HepG2 (cell line): ENCODE data around the gene OGFR. TPM values are rescaled to one million over a fixed set of nuclear protein-coding genes. Genes with fewer than 3 reads are reported as not detected.

Experiments
- BORCS8-MEF2B ChIP-seq: sonication (generic); formaldehyde crosslinking; IDR thresholded peaks from 2 replicates; pipeline ENCODE4 v1.8.0; 2022; ENCODE audit warnings: mild to moderate bottlenecking, missing genetic modification reagents
- HDAC1 ChIP-seq: sonication (generic); formaldehyde crosslinking; IDR thresholded peaks from 2 replicates; pipeline ENCODE4 v1.5.1; 2020; ENCODE audit warnings: mild to moderate bottlenecking, missing genetic modification reagents
- HNRNPL ChIP-seq: fragments of 200-400 bp; formaldehyde crosslinking; IDR thresholded peaks from 2 replicates; pipeline ENCODE4 v1.6.1; 2017; ENCODE audit warnings: mild to moderate bottlenecking, low read depth, low read length
- IRF2 ChIP-seq: IDR thresholded peaks from 2 replicates; pipeline ENCODE4 v1.6.1; 2018; ENCODE audit warnings: missing genetic modification reagents, missing compliant biosample characterization
- ISX ChIP-seq: sonication (generic); formaldehyde crosslinking; conservative IDR thresholded peaks from 2 replicates; pipeline ENCODE4 v1.5.0; 2020; ENCODE audit warnings: missing genetic modification reagents
- MIER2 ChIP-seq: IDR thresholded peaks from 2 replicates; pipeline ENCODE4 v1.6.1; 2016; ENCODE audit warnings: missing biosample characterization, missing genetic modification reagents
- MTF2 ChIP-seq: sonication (generic); formaldehyde crosslinking; IDR thresholded peaks from 2 replicates; pipeline ENCODE4 v1.5.0; 2020; ENCODE audit warnings: missing genetic modification reagents, borderline replicate concordance
- RAD21 ChIP-seq: fragments of 450-650 bp; formaldehyde crosslinking; IDR thresholded peaks from 2 replicates; pipeline ENCODE4 v1.5.0; 2020; ENCODE audit warnings: mild to moderate bottlenecking
- RFXANK ChIP-seq: IDR thresholded peaks from 2 replicates; pipeline ENCODE4 v1.6.1; 2016
- SAFB2 ChIP-seq: sonication (generic); formaldehyde crosslinking; IDR thresholded peaks from 2 replicates; pipeline ENCODE4 v1.5.1; 2020; ENCODE audit warnings: missing genetic modification reagents, low read depth, mild to moderate bottlenecking, borderline replicate concordance
- SRSF4 ChIP-seq: fragments of 200-400 bp; formaldehyde crosslinking; IDR thresholded peaks from one replicate; pipeline ENCODE4 v1.6.1; 2018; ENCODE audit warnings: mild to moderate bottlenecking, low read depth, low read length, moderate library complexity; ENCODE audit not compliant: poor library complexity, severe bottlenecking
- STAT6 ChIP-seq: sonication (generic); formaldehyde crosslinking; IDR thresholded peaks from 2 replicates; pipeline ENCODE4 v1.4.0; 2020; ENCODE audit warnings: missing genetic modification reagents, mild to moderate bottlenecking, borderline replicate concordance
- TARDBP ChIP-seq: sonication (generic); formaldehyde crosslinking; IDR thresholded peaks from 2 replicates; pipeline ENCODE4 v1.8.0; 2022; ENCODE audit warnings: mild to moderate bottlenecking, missing genetic modification reagents
- ZBTB14 ChIP-seq: sonication (generic); formaldehyde crosslinking; IDR thresholded peaks from 2 replicates; pipeline ENCODE4 v1.4.0; 2020; ENCODE audit warnings: missing genetic modification reagents
- ZEB1 ChIP-seq: IDR thresholded peaks from 2 replicates; pipeline ENCODE4 v1.6.1; 2012; ENCODE audit warnings: mild to moderate bottlenecking, low read depth, inconsistent platforms; ENCODE audit not compliant: insufficient replicate concordance
- ZNF225 ChIP-seq: sonication (generic); formaldehyde crosslinking; IDR thresholded peaks from 2 replicates; pipeline ENCODE4 v1.4.0; 2020; ENCODE audit warnings: mild to moderate bottlenecking, missing genetic modification reagents
- ZNF232 ChIP-seq: sonication (generic); formaldehyde crosslinking; IDR thresholded peaks from 2 replicates; pipeline ENCODE4 v1.4.0; 2020; ENCODE audit warnings: missing genetic modification reagents, borderline replicate concordance
- ZNF276 ChIP-seq: sonication (generic); formaldehyde crosslinking; IDR thresholded peaks from 2 replicates; pipeline ENCODE4 v1.4.0; 2020; ENCODE audit warnings: mild to moderate bottlenecking, low read depth, missing genetic modification reagents
- ZNF383 ChIP-seq: sonication (generic); formaldehyde crosslinking; IDR thresholded peaks from 2 replicates; pipeline ENCODE4 v1.4.0; 2020; ENCODE audit warnings: missing genetic modification reagents, mild to moderate bottlenecking, borderline replicate concordance
- ZNF546 ChIP-seq: sonication (generic); formaldehyde crosslinking; conservative IDR thresholded peaks from 2 replicates; pipeline ENCODE4 v1.8.1; 2023; ENCODE audit warnings: mild to moderate bottlenecking, missing genetic modification reagents
- ZNF549 ChIP-seq: sonication (generic); formaldehyde crosslinking; IDR thresholded peaks from 2 replicates; pipeline ENCODE4 v1.5.0; 2020; ENCODE audit warnings: missing genetic modification reagents
- ZNF644 ChIP-seq: IDR thresholded peaks from 2 replicates; pipeline ENCODE4 v1.6.1; 2016; ENCODE audit warnings: low read depth
- ZSCAN5A ChIP-seq: sonication (generic); formaldehyde crosslinking; IDR thresholded peaks from 2 replicates; pipeline ENCODE4 v1.8.0; 2022; ENCODE audit warnings: mild to moderate bottlenecking, missing genetic modification reagents, borderline replicate concordance
- polyA plus RNA-seq, 8 experiments: library from polyadenylated mRNA; depleted of rRNA in 3 of 8; stranded (reverse) in 7 of 8; unstranded in 1 of 8; fragments of >200 nt; fragmentation: Illumina TruSeq in 4 of 8; extraction: Trizol in 4 of 8; gene quantifications; 2 replicates each; pipeline versions ENCODE4 v1.2.1 to v1.2.3, GENCODE V29; 2011 to 2016; ENCODE audit warnings: low read depth in 4 of 8, missing spikeins in 1 of 8, mixed read lengths in 1 of 8; ENCODE audit not compliant: insufficient read depth in 1 of 8
- total RNA-seq, 5 experiments: library from RNA; depleted of rRNA; stranded (reverse); fragments of >200 nt; fragmentation: Illumina TruSeq; extraction: Trizol; gene quantifications; 2 replicates each; pipeline ENCODE4 v1.2.3, GENCODE V29; 2016; ENCODE audit warnings: low read depth in 1 of 5

Gene OGFR
- total and polyA plus RNA-seq, 2 of the 13 experiments (the other 11 are each of a cell fraction or from before 2014, with no cell fraction given), result 47.7 to 81.8 TPM

DNA sequence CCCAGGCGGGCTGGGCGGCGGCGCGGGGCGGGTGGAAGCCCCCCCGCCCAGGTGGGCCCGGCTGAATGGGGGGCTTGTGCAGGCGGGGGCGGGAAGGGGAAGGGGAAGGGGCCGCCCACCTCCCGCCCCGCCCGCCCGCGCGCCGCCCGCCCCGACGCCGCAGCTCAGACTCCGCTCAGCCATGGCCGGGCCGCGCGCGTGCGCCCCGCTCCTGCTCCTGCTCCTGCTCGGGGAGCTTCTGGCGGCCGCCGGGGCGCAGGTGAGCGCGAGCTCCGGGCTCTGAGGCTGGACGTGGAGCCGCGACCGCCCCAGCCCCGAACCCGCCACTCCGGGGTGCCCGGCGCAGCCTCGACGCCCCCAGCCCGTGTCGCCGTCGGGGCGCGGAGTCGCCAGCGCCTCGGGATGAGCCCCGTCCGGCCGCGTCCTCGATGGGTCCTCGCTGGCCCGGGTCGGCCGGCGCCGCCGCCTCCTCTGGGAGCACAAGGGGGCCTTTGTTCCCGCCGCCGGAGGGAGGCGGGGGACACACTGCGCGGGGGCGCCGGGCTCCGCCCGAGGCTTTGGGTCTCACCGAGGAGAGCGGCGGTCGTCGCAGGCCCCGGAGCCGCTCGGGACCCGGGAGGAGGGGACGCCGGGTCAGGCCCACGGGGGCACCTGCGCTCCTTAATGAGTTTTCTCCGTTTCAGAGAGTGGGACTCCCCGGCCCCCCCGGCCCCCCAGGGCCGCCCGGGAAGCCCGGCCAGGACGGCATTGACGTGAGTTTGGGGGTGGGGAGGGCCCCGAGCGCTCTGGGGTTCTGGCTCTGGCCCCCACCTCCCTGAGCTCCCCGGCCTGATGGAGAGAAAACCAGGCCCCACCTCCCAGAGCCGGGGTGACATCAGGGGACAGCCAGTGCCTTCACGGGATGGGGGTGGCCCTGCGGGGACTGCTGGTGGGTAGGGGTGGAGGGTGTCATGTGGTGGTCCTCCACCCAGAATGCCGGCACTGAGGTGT, 12.5 kb downstream of the OGFR start, which contains the start of gene COL9A3 (continued):
- no peak for TF ChIP-seq ZNF383 (CRISPR knock-in tag)
- TF ChIP-seq ISX (CRISPR knock-in tag), result no peak
- no peak for TF ChIP-seq ZNF225 (CRISPR knock-in tag)
- 0 out of 2 replicates have a peak, but pooled peaks have one; percentile 8 for TF ChIP-seq BORCS8-MEF2B (CRISPR knock-in tag)
- no peak for TF ChIP-seq IRF2 (CRISPR knock-in tag)
- TF ChIP-seq SRSF4, result no peak
- no peak for TF ChIP-seq ZNF232 (CRISPR knock-in tag)
- no peak for TF ChIP-seq ZNF644 (CRISPR knock-in tag)
- 0 out of 2 replicates have a peak, but pooled peaks have one; percentile 50 for TF ChIP-seq TARDBP (CRISPR knock-in tag)
- peak; percentile 38; the same call in 1 of the 2 replicates for TF ChIP-seq RAD21 (CRISPR knock-in tag)
- TF ChIP-seq SAFB2 (CRISPR knock-in tag), result no peak
- TF ChIP-seq ZEB1, result no peak
- no peak for TF ChIP-seq ZNF546 (CRISPR knock-in tag)
- TF ChIP-seq MTF2, result no peak
- TF ChIP-seq RFXANK (CRISPR knock-in tag), result no peak
- TF ChIP-seq ZNF276, result no peak
- TF ChIP-seq HDAC1, result peak; percentile 29
- no peak for TF ChIP-seq HNRNPL
- TF ChIP-seq MIER2 (CRISPR knock-in tag), result no peak
- 0 out of 2 replicates have a peak, but pooled peaks have one; percentile 32 for TF ChIP-seq ZBTB14 (CRISPR knock-in tag)
- no peak for TF ChIP-seq STAT6 (CRISPR knock-in tag)
- TF ChIP-seq ZSCAN5A (CRISPR knock-in tag), result 0 out of 2 replicates have a peak, but pooled peaks have one; percentile 39
- no peak for TF ChIP-seq ZNF549 (CRISPR knock-in tag)
